ENCODE data around the gene HSPA1B.
"Not testable (repeated sequence)": the region's sequence is repeated elsewhere in the genome, so short reads cannot be mapped to it uniquely, and the experiment has no call there.

The HSPA1B gene

GRCh38 chr6:31829633-31830283 is 2.2 kb downstream of the HSPA1B start:
- DNase-seq = peak; percentile 71

GRCh38 chr6:31830886-31831335 is 3.4 kb downstream of the HSPA1B start:
- no peak for DNase-seq

- DNase-seq = no peak
Observed at GRCh38 chr6:31831350-31832215, 4.0 kb downstream of the HSPA1B start.

GRCh38 chr6:31834367-31835250 is 7.1 kb downstream of the HSPA1B start:
- peak; percentile 87 for DNase-seq

GRCh38 chr6:31836047-31836473 is 8.5 kb downstream of the HSPA1B start:
- DNase-seq = peak; percentile 22

GRCh38 chr6:31836474-31837368 is 9.2 kb downstream of the HSPA1B start:
- peak; percentile 42 for DNase-seq

- no peak for DNase-seq
Observed at GRCh38 chr6:31837369-31838113, 10.0 kb downstream of the HSPA1B start.

GRCh38 chr6:31838114-31838553 is 10.6 kb downstream of the HSPA1B start:
- DNase-seq = not testable (repeated sequence)

GRCh38 chr6:31838968-31839367 is 11.4 kb downstream of the HSPA1B start:
- DNase-seq = no peak

GRCh38 chr6:31839779-31840126 is 12.2 kb downstream of the HSPA1B start:
- not testable (repeated sequence) for DNase-seq

GRCh38 chr6:31842053-31842452 is 14.5 kb downstream of the HSPA1B start:
- no peak for DNase-seq

GRCh38 chr6:31844507-31844906 is 17.0 kb downstream of the HSPA1B start:
- DNase-seq = no peak

GRCh38 chr6:31847276-31847978 is 19.9 kb downstream of the HSPA1B start:
- DNase-seq = no peak

- DNase-seq = no peak
Observed at GRCh38 chr6:31850765-31851484, 23.4 kb downstream of the HSPA1B start.

GRCh38 chr6:31851485-31851832 is 23.9 kb downstream of the HSPA1B start:
- no peak for DNase-seq

- peak; percentile 25 for DNase-seq
Observed at GRCh38 chr6:31851980-31852718, 24.6 kb downstream of the HSPA1B start.

- not testable (repeated sequence) for DNase-seq
Observed at GRCh38 chr6:31857774-31858173, 30.2 kb downstream of the HSPA1B start.

GRCh38 chr6:31858707-31859106 is 31.2 kb downstream of the HSPA1B start:
- DNase-seq = no peak

GRCh38 chr6:31859923-31860322 is 32.4 kb downstream of the HSPA1B start:
- no peak for DNase-seq

Data from CD4-positive, alpha-beta T cell treated with Interleukin-17A for 1 hour (primary cell).